ENCODE data around the gene FBP2.

Gene FBP2

GRCh38 chr9:94526271-94526670 lies 67.4 kb downstream of the FBP2 start:
- no peaks in the 10 kb centered on the region for H3K36me3 ChIP-seq (ENCODE audit: control insufficient read depth, low read depth, low read length)
- no peaks in the 10 kb centered on the region for H3K9me3 ChIP-seq (ENCODE audit: control insufficient read depth, low read depth, low read length)
- no peak overlapping the region for H3K9ac ChIP-seq (ENCODE audit: low read length)
- no peaks in the 10 kb centered on the region for H3K4me1 ChIP-seq (ENCODE audit: control insufficient read depth, low read depth, low read length)
- H3K27ac ChIP-seq (ENCODE audit: low read length) = no peak overlapping the region
- H3K27me3 ChIP-seq (ENCODE audit: control insufficient read depth, insufficient read depth, low read length) = no peaks in the 10 kb centered on the region
- H3K4me3 ChIP-seq (ENCODE audit: low read length) = no peak overlapping the region

DNA sequence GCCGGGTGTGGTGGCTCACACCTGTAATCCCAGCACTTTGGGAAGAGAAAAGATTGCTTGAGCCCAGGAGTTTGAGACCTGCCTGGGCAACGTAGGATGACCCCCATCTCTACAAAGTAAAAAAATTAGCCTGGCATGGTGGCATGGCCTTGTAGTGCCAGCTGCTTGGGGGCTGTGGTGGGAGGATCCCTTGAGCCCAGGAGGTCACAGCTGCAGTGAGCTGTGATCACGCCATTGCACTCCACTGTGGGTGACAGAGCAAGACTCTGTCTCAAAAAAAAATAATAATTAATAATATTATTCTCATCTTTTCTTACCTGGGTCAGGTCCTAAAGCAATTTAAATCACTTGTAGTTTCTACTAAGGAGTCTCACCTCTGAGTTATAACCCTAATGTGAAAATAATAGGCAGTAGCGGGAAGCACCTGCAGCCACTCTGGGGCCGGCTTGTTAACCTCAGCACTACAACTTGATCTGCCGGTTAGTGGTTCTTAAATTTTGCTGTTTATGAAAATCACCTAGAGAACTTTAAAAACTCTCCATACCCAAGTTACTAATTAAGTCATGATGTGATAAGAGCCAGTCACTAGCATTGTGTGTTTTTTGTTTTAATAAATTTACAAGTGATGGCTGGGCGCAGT lies 68.1 kb downstream of the FBP2 start:
- Histone ChIP-seq H3K9ac (ENCODE audit: low read length) (no peak overlapping the region), H3K4me3 (ENCODE audit: low read length) (no peak overlapping the region), H3K27me3 (ENCODE audit: control insufficient read depth, insufficient read depth, low read length) (no peaks in the 10 kb centered on the region), H3K27ac (ENCODE audit: low read length) (no peak overlapping the region), H3K36me3 (ENCODE audit: control insufficient read depth, low read depth, low read length) (no peaks in the 10 kb centered on the region), H3K4me1 (ENCODE audit: control insufficient read depth, low read depth, low read length) (no peaks in the 10 kb centered on the region), H3K9me3 (ENCODE audit: control insufficient read depth, low read depth, low read length) (no peaks in the 10 kb centered on the region)

- no peaks in the 10 kb centered on the region for H3K36me3 ChIP-seq (ENCODE audit: control insufficient read depth, low read depth, low read length)
- H3K27ac ChIP-seq (ENCODE audit: low read length) = no peak overlapping the region
- H3K9ac ChIP-seq (ENCODE audit: low read length) = no peak overlapping the region
These were observed 76.4 kb downstream of the FBP2 start for GRCh38 chr9:94517254-94517653.

GRCh38 chr9:94514722-94515121 lies 78.9 kb downstream of the FBP2 start:
- Histone ChIP-seq H3K27ac (ENCODE audit: low read length) (no peak overlapping the region), H3K36me3 (ENCODE audit: control insufficient read depth, low read depth, low read length) (no peaks in the 10 kb centered on the region), H3K9me3 (ENCODE audit: control insufficient read depth, low read depth, low read length) (no peaks in the 10 kb centered on the region), H3K27me3 (ENCODE audit: control insufficient read depth, insufficient read depth, low read length) (no peaks in the 10 kb centered on the region), H3K9ac (ENCODE audit: low read length) (no peak overlapping the region), H3K4me1 (ENCODE audit: control insufficient read depth, low read depth, low read length) (peaks cover 9% of the 10 kb centered on the region), H3K4me3 (ENCODE audit: low read length) (no peak overlapping the region)

More at GRCh38 chr9:94517254-94517653, 76.4 kb downstream of the FBP2 start:
- no peaks in the 10 kb centered on the region for H3K27me3 ChIP-seq (ENCODE audit: control insufficient read depth, insufficient read depth, low read length)
- H3K9me3 ChIP-seq (ENCODE audit: control insufficient read depth, low read depth, low read length) = no peaks in the 10 kb centered on the region
- H3K4me3 ChIP-seq (ENCODE audit: low read length) = no peak overlapping the region
- H3K4me1 ChIP-seq (ENCODE audit: control insufficient read depth, low read depth, low read length) = peaks cover 9% of the 10 kb centered on the region

- Histone ChIP-seq H3K27me3 (ENCODE audit: control insufficient read depth, insufficient read depth, low read length) (no peaks in the 10 kb centered on the region), H3K27ac (ENCODE audit: low read length) (no peak overlapping the region), H3K4me1 (ENCODE audit: control insufficient read depth, low read depth, low read length) (peaks cover 9% of the 10 kb centered on the region), H3K36me3 (ENCODE audit: control insufficient read depth, low read depth, low read length) (no peaks in the 10 kb centered on the region), H3K9me3 (ENCODE audit: control insufficient read depth, low read depth, low read length) (no peaks in the 10 kb centered on the region), H3K4me3 (ENCODE audit: low read length) (no peak overlapping the region), H3K9ac (ENCODE audit: low read length) (no peak overlapping the region)
These were observed 81.7 kb downstream of the FBP2 start for GRCh38 chr9:94511955-94512265.

DNA sequence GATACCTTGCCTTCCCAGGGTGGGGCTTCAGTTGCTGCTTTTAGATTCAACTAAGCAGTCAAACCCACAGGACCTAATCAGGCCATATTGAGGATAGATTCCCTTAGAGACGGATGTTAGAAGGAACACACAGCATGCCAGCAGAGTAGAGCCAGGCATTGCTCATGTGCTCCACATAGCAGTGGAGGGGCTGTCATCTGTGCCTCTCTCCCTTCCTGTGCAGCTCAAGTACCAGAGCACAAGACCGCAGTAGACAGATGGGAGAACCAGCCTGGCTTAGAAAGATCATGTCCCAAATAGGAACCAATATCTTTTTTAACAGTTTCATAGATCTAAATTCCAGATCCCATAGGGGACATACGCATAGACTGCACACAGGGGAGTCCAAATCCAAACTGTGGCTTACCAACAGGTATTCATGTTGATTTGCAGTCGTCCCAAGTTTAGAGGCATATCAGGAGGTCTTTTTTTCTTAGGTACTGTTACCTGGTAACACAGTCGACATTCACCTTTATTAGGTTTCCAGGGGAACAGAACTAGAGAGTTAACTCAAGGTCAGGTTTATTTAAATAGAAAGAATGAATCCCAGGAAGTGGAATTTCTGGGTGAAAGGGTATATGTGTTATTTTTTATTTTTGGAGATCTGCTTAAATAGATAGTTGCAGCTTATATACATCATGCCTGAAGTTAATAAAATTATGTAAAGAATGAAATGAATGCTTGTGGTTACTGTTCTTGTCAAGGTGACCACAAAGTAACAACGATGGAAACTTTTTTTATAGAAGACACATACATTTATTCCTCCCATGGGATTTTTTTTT lies 82.3 kb downstream of the FBP2 start:
- Histone ChIP-seq H3K4me1 (ENCODE audit: control insufficient read depth, low read depth, low read length) (peaks cover 9% of the 10 kb centered on the region), H3K36me3 (ENCODE audit: control insufficient read depth, low read depth, low read length) (no peaks in the 10 kb centered on the region), H3K27ac (ENCODE audit: low read length) (no peak overlapping the region), H3K4me3 (ENCODE audit: low read length) (no peak overlapping the region), H3K9me3 (ENCODE audit: control insufficient read depth, low read depth, low read length) (no peaks in the 10 kb centered on the region), H3K27me3 (ENCODE audit: control insufficient read depth, insufficient read depth, low read length) (no peaks in the 10 kb centered on the region), H3K9ac (ENCODE audit: low read length) (no peak overlapping the region)
